HTR-8/SVneo (cell line): ENCODE results near the gene MYOD1.

Experiments used
- DNase-seq: peaks from one replicate; pipeline ENCODE4 v3.0.0; 2011; ENCODE audit warnings: low spot score, mixed read lengths; ENCODE audit not compliant: insufficient read length
- FAIRE-seq: peaks from 2 replicates; lab custom pipeline; 2011; peaks lifted over from hg19 to GRCh38; lab: Jason Lieb, UNC

MYOD1 gene

DNA sequence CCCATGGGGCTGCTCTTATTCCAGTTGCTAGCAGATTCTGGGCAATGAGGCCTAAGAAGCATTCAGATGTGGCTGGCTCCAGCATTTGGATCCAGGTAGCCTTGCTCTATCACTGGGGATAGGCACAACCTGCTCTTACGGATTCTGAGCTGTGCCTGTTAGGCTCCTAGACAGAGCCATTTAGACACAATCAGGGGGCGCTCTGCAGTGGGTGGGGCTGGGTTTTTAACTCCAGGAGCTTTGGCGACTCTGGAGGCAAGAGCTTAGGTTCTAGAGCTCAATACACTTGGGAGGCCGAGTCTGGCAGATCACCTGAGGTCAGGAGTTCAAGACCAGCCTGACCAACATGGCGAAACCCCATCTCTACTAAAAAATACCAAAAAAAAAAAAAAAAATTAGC, 47.2 kb downstream of the MYOD1 start:
- DNase-seq (no peak), FAIRE-seq (no peak)

DNA sequence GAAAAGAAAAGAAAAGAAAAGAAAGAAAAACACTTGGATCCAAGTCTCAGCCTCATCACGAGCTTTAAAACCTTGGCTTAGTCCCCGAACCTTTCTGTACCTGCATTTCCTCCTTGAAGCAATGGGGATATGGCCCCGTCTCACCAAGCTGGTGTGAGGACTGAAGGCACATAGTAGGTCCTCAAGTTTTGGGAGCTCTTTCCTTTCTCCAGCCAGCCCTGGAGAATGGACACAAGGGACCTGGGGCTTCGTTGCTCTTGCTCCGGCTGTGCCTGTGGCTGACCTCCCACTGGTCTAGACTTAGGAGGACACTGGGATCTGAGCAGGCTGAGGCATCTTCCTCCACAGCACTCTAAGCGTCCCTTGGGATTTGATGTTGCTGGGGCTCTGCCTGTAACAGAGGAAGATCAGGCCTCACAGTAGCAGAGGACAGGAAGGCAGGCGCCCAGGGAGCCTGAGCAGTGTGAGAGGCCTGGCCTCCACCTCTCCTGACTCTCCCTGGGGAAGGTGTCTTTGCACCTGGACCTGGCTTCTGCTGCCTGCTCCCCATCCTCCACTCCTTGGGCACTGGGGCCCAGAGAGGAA, 48.0 kb downstream of the MYOD1 start:
- DNase-seq (no peak), FAIRE-seq (no peak)

DNA sequence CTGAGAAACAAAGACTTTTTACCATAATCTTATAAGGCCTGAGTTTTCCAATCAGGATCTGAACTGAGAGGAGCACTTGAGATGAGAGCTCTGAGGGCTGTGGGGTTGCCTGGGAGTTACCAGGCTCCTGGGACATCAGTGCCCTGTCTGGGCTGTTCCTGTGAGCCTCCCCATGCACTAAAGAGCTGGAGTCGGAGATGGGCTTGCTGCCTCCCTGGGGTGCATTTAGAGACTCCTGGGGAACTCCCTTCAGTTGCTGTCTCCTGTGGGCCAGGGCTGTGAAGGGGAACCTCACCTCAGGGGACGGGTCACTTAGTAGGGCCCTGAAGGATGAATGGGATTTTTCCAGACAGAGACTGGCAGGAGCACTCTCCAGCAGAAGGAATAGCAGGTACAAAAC, 48.5 kb downstream of the MYOD1 start:
- DNase-seq = no peak
- no peak for FAIRE-seq

DNA sequence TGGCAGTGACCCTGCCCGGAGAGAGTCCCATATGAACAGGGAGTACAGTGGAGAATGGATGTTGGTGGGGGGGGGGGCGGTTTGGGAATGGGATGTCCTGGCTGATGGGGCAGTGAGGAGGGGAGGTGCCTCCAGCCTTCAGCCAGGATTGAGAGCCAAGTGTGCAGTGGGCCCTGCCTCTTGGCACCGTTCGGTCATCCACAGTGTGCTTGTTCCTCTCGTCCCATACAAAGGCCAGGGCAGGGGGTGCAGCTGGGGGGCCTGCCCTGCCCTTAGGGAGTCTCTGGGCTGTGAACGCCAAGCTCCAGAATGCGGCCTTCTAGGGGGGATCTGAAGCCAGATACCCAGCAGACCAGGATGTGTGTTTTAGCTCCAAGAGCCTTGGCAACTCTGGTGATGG, 49.2 kb downstream of the MYOD1 start:
- FAIRE-seq (no peak), DNase-seq (no peak)

DNA sequence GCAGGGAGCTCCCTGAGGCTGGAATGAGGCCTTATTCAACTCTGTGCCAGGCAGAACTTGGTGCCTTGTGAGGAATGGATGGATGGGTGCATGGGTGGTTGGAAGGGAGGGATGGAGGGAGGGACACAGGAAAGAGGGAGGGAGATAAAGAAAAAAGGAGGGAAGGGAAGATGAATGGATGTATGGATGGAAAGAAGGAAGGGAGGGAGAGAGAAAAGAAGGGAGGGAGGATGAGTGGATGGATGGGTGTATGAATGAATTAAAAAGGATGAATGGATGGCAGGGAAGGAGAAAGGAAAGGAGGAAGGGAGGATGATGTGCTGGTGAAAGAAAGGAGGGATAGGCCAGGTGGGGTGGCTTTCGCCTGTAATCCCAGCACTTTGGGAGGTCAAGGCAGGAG, 49.8 kb downstream of the MYOD1 start:
- DNase-seq (no peak), FAIRE-seq (no peak)

DNA sequence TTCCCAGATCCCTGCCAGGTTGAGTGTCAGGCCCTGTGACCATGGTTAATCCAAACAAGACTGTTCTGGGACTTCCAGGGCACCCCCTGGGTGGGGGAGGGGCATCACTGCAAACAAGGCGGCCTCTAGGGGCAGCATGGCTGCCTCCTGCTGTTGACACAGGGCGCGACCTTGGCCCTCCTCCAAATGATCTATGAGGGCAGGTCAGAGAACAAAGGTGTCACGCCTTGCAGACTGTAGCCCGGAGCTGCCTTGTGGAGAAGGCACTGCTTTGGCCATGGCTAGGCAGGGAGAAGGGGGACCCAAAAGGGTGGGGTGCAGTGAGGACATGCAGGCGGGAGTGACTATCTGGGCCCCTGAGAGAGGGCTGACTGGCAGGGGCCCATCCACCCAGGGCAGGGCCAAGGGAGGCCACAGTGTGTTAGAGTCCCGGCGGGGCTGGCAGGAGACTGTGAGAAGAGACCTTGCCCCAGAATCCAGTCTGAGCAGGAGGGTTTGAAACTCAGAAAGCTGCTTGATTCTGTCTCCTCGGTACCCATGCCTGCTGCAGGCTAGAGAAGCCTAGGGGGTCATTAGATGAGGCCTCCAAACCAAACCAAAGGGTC, 50.8 kb downstream of the MYOD1 start:
- DNase-seq (no peak), FAIRE-seq (no peak)

DNA sequence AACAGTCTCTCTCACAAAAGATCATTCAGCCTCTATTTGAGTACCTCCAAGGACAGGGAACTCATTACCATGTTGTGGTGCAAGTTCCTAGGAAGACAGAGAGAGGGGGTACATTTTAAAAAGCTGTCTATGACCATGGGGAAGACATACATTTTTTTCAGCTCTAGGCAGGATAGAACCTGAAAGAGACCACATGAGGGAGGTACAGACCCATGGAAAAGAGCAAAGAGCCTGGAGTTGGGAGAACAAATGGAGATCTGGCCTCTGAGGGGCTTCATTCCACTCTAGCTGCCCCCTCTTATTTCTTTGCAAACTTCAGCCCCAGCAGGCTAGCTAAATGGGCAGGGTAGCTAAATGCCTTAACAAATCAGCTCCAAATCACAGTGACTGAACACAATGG, 51.5 kb downstream of the MYOD1 start:
- FAIRE-seq (no peak), DNase-seq (no peak)

DNA sequence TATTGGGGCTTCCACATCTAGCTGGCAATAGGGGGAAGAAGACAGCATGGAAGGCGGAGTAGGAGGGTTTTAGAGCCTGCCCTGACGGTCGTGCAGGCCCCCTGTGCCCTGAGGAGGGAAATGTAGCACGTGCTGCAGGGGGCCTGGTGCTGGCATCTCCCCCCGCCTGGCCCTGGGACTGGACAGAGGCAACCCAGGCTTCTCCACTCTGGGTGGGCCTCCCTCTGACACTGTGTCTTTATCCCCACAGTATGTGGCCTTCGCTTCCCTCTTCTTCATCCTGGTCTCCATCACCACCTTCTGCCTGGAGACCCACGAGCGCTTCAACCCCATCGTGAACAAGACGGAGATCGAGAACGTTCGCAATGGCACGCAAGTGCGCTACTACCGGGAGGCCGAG, 52.0 kb downstream of the MYOD1 start:
- DNase-seq = no peak
- no peak for FAIRE-seq
